IMR-90 (cell line): Measurements from ENCODE around the gene ADAMTS3. TPM values are rescaled to one million over a fixed set of nuclear protein-coding genes. Genes with fewer than 3 reads are reported as not detected.

Source experiments
- ATAC-seq: fragments of 200-7000 bp; cut with Tn5 transposase; 2 replicates; pipeline ENCODE4 v1.9.1; 2020; ENCODE audit warnings: low read depth, mild to moderate bottlenecking, moderate library complexity
- BruUV-seq: library from RNA; stranded (reverse); fragments of 400-500 nt; replicated peaks from 2 replicates; lab custom pipeline; 2021; lab: Mats Ljungman, UMichigan
- CTCF ChIA-PET: fragments of 300-600 bp; formaldehyde crosslinking; extraction: SDS; loops from one replicate; lab custom pipeline; 2021; ENCODE audit warnings: antibody characterized with exemption; lab: Yijun Ruan, JAX
- POLR2A ChIA-PET: fragments of 300-600 bp; sonication (Branson Sonifier 250); formaldehyde crosslinking; loops from one replicate; lab custom pipeline; 2022; ENCODE audit warnings: antibody characterized with exemption; ENCODE audit not compliant: unreplicated experiment; lab: Charles Lee
- DNase-seq: peaks from one replicate; pipeline ENCODE4 v3.0.0; 2013
- H2AFZ ChIP-seq: replicated peaks from 2 replicates; pipeline ENCODE3; 2013; ENCODE audit warnings: low read length, mild to moderate bottlenecking; ENCODE audit not compliant: poor library complexity
- H2AK5ac ChIP-seq: 2 replicates; pipeline ENCODE4 v1.6.1; 2013; ENCODE audit warnings: low read depth, low read length, inconsistent platforms
- H2AK9ac ChIP-seq: replicated peaks from 2 replicates; pipeline ENCODE3; 2013; ENCODE audit warnings: mild to moderate bottlenecking, low read depth, low read length, moderate library complexity; ENCODE audit not compliant: poor library complexity
- H2BK120ac ChIP-seq: 2 replicates; pipeline ENCODE4 v1.6.1; 2013; ENCODE audit warnings: low read depth, low read length, inconsistent platforms
- H2BK15ac ChIP-seq: 3 replicates; pipeline ENCODE4 v1.6.1; 2013; ENCODE audit warnings: low read depth, low read length, inconsistent platforms
- H2BK20ac ChIP-seq: 2 replicates; pipeline ENCODE4 v1.6.1; 2013; ENCODE audit warnings: low read depth, mild to moderate bottlenecking, inconsistent platforms, low read length, moderate library complexity
- H2BK5ac ChIP-seq: 2 replicates; pipeline ENCODE4 v1.6.1; 2013; ENCODE audit warnings: mild to moderate bottlenecking, low read depth, low read length, inconsistent platforms; ENCODE audit not compliant: poor library complexity, severe bottlenecking
- H3K14ac ChIP-seq: replicated peaks from 2 replicates; pipeline ENCODE4 v1.6.1; 2013; ENCODE audit warnings: low read depth, low read length, inconsistent platforms
- H3K18ac ChIP-seq: 2 replicates; pipeline ENCODE4 v1.6.1; 2013; ENCODE audit warnings: low read depth, low read length, control low read depth
- H3K23ac ChIP-seq: 2 replicates; pipeline ENCODE4 v1.6.1; 2013; ENCODE audit warnings: low read depth, low read length, inconsistent platforms
- H3K27ac ChIP-seq: 2 replicates; pipeline ENCODE4 v1.5.1; 2013; ENCODE audit warnings: mild to moderate bottlenecking, control low read depth, low read length; ENCODE audit not compliant: insufficient read depth
- H3K27me3 ChIP-seq: 2 replicates; pipeline ENCODE4 v1.6.1; 2013; ENCODE audit warnings: low read length; ENCODE audit not compliant: control insufficient read depth, insufficient read depth
- H3K36me3 ChIP-seq: 2 replicates; pipeline ENCODE4 v1.6.1; 2013; ENCODE audit warnings: low read length, mixed read lengths; ENCODE audit not compliant: control insufficient read depth, insufficient read depth
- H3K4ac ChIP-seq: 2 replicates; pipeline ENCODE4 v1.6.1; 2013; ENCODE audit warnings: low read depth, low read length, inconsistent platforms
- H3K4me1 ChIP-seq: 2 replicates; pipeline ENCODE4 v1.6.1; 2013; ENCODE audit warnings: low read length, mixed read lengths; ENCODE audit not compliant: control insufficient read depth, insufficient read depth
- H3K4me2 ChIP-seq: 2 replicates; pipeline ENCODE4 v1.6.1; 2013; ENCODE audit warnings: low read depth, mild to moderate bottlenecking, control low read depth, low read length, moderate library complexity
- H3K4me3 ChIP-seq: 2 replicates; pipeline ENCODE4 v1.5.1; 2013; ENCODE audit warnings: low read depth, mild to moderate bottlenecking, control low read depth, low read length, moderate library complexity; ENCODE audit not compliant: insufficient read depth
- H3K56ac ChIP-seq: 2 replicates; pipeline ENCODE4 v1.6.1; 2013; ENCODE audit warnings: low read length, inconsistent platforms; ENCODE audit not compliant: insufficient read depth; ENCODE audit errors: extremely low read depth
- H3K79me1 ChIP-seq, 2 experiments: 2 replicates each; pipeline ENCODE4 v1.6.1; 2013; ENCODE audit warnings: low read length in 2 of 2, inconsistent platforms in 1 of 2, low read depth in 1 of 2
- H3K9ac ChIP-seq: 2 replicates; pipeline ENCODE4 v1.6.1; 2013; ENCODE audit warnings: low read depth, low read length, control low read depth
- H3K9me1 ChIP-seq: 2 replicates; pipeline ENCODE4 v1.6.1; 2013; ENCODE audit warnings: low read length, inconsistent platforms; ENCODE audit not compliant: insufficient read depth
- H3K9me3 ChIP-seq: 2 replicates; pipeline ENCODE4 v1.6.1; 2013; ENCODE audit warnings: low read length; ENCODE audit not compliant: control insufficient read depth, insufficient read depth
- H4K20me1 ChIP-seq: 2 replicates; pipeline ENCODE4 v1.6.1; 2013; ENCODE audit warnings: low read length, inconsistent platforms; ENCODE audit not compliant: insufficient read depth
- H4K5ac ChIP-seq: 2 replicates; pipeline ENCODE4 v1.6.1; 2013; ENCODE audit warnings: mild to moderate bottlenecking, low read depth, low read length, control low read depth
- H4K8ac ChIP-seq, 2 experiments: 2 replicates each; pipeline ENCODE4 v1.6.1; 2013; ENCODE audit warnings: low read depth in 2 of 2, low read length in 2 of 2, control low read depth in 1 of 2, inconsistent platforms in 1 of 2
- H4K91ac ChIP-seq: 2 replicates; pipeline ENCODE4 v1.6.1; 2013; ENCODE audit warnings: low read depth, low read length, inconsistent platforms; ENCODE audit not compliant: insufficient read depth
- CEBPB ChIP-seq: IDR thresholded peaks from 2 replicates; pipeline ENCODE4 v1.6.1; 2012; ENCODE audit warnings: low read depth, low read length, improper control_type of control experiment
- CHD1 ChIP-seq: IDR thresholded peaks from 2 replicates; pipeline ENCODE4 v1.6.1; 2012; ENCODE audit warnings: low read depth, low read length, improper control_type of control experiment
- CTCF ChIP-seq: conservative IDR thresholded peaks from 2 replicates; pipeline ENCODE4 v1.5.1; 2012; ENCODE audit warnings: mild to moderate bottlenecking, low read depth, low read length, improper control_type of control experiment
- FOS ChIP-seq: fragments of 150-350 bp; IDR thresholded peaks from 2 replicates; pipeline ENCODE4 v1.6.1; 2016; ENCODE audit warnings: low read depth, low read length
- MAZ ChIP-seq: IDR thresholded peaks from 2 replicates; pipeline ENCODE4 v1.6.1; 2012; ENCODE audit warnings: low read depth, mild to moderate bottlenecking, low read length, improper control_type of control experiment, moderate library complexity, borderline replicate concordance
- MXI1 ChIP-seq: IDR thresholded peaks from 2 replicates; pipeline ENCODE4 v1.6.1; 2012; ENCODE audit warnings: low read depth, mild to moderate bottlenecking, low read length, moderate library complexity, borderline replicate concordance
- RAD21 ChIP-seq: IDR thresholded peaks from 2 replicates; pipeline ENCODE4 v1.6.1; 2012; ENCODE audit warnings: low read length, improper control_type of control experiment
- RFX5 ChIP-seq: IDR thresholded peaks from 2 replicates; pipeline ENCODE4 v1.8.0; 2012; ENCODE audit warnings: low read depth, mild to moderate bottlenecking, low read length, moderate library complexity
- SMC3 ChIP-seq: fragments of 150-350 bp; IDR thresholded peaks from 2 replicates; pipeline ENCODE4 v1.6.1; 2016; ENCODE audit warnings: low read depth, mild to moderate bottlenecking, antibody characterized with exemption, low read length, moderate library complexity
- WGBS, 2 experiments: methylation state at CpG; one replicate each; pipeline versions ENCODE4 v1.1.5 to v1.1.7; 2013; ENCODE audit warnings: missing lambda C conversion rate in 2 of 2; ENCODE audit not compliant: insufficient read length in 1 of 2; ENCODE audit errors: extremely low coverage in 2 of 2; 5-methylcytosine and 5-hydroxymethylcytosine counted together
- dilution Hi-C: fragments of 300-500 bp; cut with HindIII; formaldehyde crosslinking; loops from one replicate; pipeline ENCODE4 v1.14.3; 2018; ENCODE audit warnings: low sequenced_read_pairs; ENCODE audit not compliant: unreplicated experiment
- in situ Hi-C: fragments of 300-500 bp; cut with MboI; formaldehyde crosslinking; loops from 3 replicates; pipeline ENCODE4 v1.14.3; 2019; ENCODE audit warnings: low sequenced_read_pairs, inconsistent platforms, mixed read lengths
- intact Hi-C: fragments of 100-400 bp; cut with micrococcal nuclease; formaldehyde crosslinking; loops from 2 replicates; pipeline ENCODE4 v1.10.0; 2022
- polyA plus RNA-seq, 3 experiments: library from polyadenylated mRNA; depleted of rRNA; stranded (reverse); fragments of >200 nt; gene quantifications; 2 replicates each; pipeline ENCODE4 v1.2.3, GENCODE V29; 2012; ENCODE audit warnings: low replicate concordance in 1 of 3
- total RNA-seq: library from RNA; depleted of rRNA; stranded (reverse); fragments of >200 nt; gene quantifications from 2 replicates; pipeline ENCODE4 v1.2.3, GENCODE V29; 2012
- TF ChIP-seq, protein P1 (sequence below): fragments of 150-350 bp; IDR thresholded peaks from 2 replicates; pipeline ENCODE4 v1.6.1; 2016; ENCODE audit warnings: low read depth, mild to moderate bottlenecking, low read length, moderate library complexity, borderline replicate concordance

The ADAMTS3 gene
- total and polyA plus RNA-seq, 2 of the 4 experiments (the other 2 are of a cell fraction) = 0.68 to 2.9 TPM

- H3K4ac ChIP-seq = no peak overlapping the region
- CTCF ChIA-PET = no interaction called here
- dilution Hi-C loops = no loop called here
Measured at GRCh38 chr4:72422416-72422815, 146.6 kb downstream of the ADAMTS3 start.

More at GRCh38 chr4:72422416-72422815, 146.6 kb downstream of the ADAMTS3 start:
- TF ChIP-seq RFX5 (no peak), RAD21 (no peak), CHD1 (no peak), CTCF (no peak), CEBPB (no peak), MAZ (no peak), SMC3 (no peak), FOS (no peak), MXI1 (no peak)
- TF ChIP-seq, protein P1, sequence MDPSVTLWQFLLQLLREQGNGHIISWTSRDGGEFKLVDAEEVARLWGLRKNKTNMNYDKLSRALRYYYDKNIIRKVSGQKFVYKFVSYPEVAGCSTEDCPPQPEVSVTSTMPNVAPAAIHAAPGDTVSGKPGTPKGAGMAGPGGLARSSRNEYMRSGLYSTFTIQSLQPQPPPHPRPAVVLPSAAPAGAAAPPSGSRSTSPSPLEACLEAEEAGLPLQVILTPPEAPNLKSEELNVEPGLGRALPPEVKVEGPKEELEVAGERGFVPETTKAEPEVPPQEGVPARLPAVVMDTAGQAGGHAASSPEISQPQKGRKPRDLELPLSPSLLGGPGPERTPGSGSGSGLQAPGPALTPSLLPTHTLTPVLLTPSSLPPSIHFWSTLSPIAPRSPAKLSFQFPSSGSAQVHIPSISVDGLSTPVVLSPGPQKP = no peak
- Histone ChIP-seq H2AK5ac (no peak overlapping the region), H3K27me3 (no peaks in the 10 kb centered on the region), H4K20me1 (no peaks in the 10 kb centered on the region), H2BK120ac (no peak overlapping the region), H3K23ac (no peak overlapping the region), H4K91ac (no peak overlapping the region), H3K79me1 (no peaks in the 10 kb centered on the region), H2AK9ac (no peak overlapping the region), H4K5ac (no peak overlapping the region), H3K4me2 (no peak overlapping the region), H2BK15ac (no peak overlapping the region), H2AFZ (no peak overlapping the region), H3K36me3 (no peaks in the 10 kb centered on the region), H2BK5ac (no peak overlapping the region), H3K56ac (no peak overlapping the region), H3K9ac (no peak overlapping the region), H3K4me3 (no peak overlapping the region), H3K18ac (no peak overlapping the region), H3K27ac (no peak overlapping the region), H2BK20ac (no peak overlapping the region), H3K14ac (no peak overlapping the region), H3K9me1 (no peaks in the 10 kb centered on the region), H4K8ac (no peak overlapping the region), H3K4me1 (no peaks in the 10 kb centered on the region), H3K9me3 (no peaks in the 10 kb centered on the region)
- ATAC-seq = no peak
- POLR2A ChIA-PET = no interaction called here
- intact Hi-C loops = no loop called here
- WGBS, 2 experiments = no CpG with 5 or more reads among the region's 2 CpGs
- in situ Hi-C loops = no loop called here
- DNase-seq = no peak
- BruUV-seq = no TSS peak
